ENCODE measurements around the gene TPST1.

TPST1 gene

GRCh38 chr7:66237906-66238772, 33.0 kb downstream of the TPST1 start:
- no peak for DNase-seq (ENCODE audit: low read depth in 1 of 2, low spot score in 1 of 2)

GRCh38 chr7:66238773-66239466, 33.8 kb downstream of the TPST1 start:
- no peak for DNase-seq (ENCODE audit: low read depth in 1 of 2, low spot score in 1 of 2)

- DNase-seq (ENCODE audit: low read depth in 1 of 2, low spot score in 1 of 2), result no peak
Measured at GRCh38 chr7:66239467-66239856, 34.3 kb downstream of the TPST1 start.

- DNase-seq (ENCODE audit: low read depth in 1 of 2, low spot score in 1 of 2), result no peak
Measured at GRCh38 chr7:66245008-66245407, 39.9 kb downstream of the TPST1 start.

DNA sequence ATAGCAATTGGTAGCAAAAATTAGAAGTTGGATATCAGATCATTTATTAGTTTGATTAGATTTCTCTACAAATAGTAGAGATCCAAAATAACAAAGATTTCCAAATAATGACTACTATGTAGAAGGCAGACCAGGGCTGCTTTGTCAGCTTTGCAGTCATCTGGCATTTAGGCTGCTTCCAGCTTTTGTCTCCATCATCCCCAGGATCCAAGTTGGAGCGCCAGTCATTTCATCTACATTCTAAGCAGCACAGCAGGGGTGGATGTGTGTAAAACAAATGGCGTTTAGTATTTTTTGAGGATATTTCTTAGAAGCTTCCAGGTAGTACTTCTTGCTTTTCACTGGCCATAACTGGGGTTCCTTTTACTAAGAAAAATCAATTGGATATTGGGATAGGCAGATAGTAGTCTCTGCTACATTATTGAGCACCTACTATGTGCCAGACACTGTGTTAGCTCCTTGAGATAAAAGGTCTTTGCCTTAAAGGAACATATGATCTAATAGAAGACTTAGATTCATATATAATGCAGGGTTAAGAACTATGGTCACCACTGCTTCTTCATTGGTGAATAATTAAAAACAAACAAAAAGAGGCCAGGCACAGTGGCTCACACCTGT, 41.5 kb downstream of the TPST1 start:
- no peak for DNase-seq (ENCODE audit: low read depth in 1 of 2, low spot score in 1 of 2)

DNA sequence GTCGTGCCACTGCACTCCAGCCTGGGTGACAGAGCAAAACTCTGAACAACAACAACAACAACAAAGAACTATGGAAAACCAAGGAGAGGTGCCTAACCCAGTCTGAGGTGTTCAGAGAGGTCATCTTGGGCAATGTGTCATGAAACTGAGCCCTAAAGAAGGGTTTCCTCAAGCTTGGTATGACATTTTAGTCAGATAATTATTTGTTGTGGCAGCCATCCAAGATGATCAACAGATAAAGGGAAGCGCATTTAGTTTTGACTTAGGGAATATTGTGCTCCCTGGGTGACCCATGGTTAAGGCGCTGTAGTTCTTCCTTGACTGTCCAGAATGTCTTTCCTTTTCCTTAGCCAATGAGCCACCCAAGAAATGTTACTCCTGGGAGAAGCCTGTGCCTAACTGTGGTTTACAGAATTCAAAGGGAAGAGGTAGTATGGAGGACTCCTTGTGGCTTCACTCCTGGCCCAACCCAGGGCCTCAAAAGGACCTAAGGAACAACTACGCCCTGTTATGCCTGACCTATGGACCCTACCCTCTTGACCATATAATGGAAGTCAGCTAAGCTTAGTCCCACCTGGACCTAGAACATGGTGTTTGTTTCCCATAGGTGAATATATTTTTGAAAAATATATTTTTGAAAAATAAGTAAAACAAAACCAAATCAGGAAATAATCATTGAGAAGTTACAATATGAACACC, 42.4 kb downstream of the TPST1 start:
- no peak for DNase-seq (ENCODE audit: low read depth in 1 of 2, low spot score in 1 of 2)

GRCh38 chr7:66250711-66251110, 45.6 kb downstream of the TPST1 start:
- no peak for DNase-seq (ENCODE audit: low read depth in 1 of 2, low spot score in 1 of 2)

DNA sequence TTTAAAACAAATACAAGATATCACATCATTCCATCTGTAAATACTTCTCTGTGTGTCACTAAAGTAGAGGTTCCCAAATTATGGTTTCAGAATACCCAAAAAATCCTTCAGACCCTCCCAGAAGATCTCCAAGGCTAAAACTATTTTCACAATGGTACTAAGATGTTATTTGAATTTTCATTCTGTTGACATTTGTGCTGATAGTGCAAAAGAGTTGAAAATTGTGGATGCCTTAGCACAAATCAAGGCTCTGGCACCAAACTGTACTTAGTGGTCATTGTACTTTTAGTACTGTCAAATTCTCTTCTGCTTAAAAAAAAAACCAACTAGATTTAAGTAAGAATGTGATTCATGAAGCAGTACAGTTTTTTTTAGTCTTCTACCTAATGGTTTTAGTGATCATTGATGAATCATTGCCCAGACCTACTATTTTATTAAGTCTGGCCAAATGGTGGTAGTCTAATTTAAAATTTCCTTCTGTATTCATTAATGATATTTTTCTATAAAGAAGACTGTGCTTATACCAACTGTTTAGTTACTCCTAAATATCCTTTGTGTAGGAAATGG, 50.5 kb downstream of the TPST1 start:
- no peak for DNase-seq (ENCODE audit: low read depth in 1 of 2, low spot score in 1 of 2)

DNA sequence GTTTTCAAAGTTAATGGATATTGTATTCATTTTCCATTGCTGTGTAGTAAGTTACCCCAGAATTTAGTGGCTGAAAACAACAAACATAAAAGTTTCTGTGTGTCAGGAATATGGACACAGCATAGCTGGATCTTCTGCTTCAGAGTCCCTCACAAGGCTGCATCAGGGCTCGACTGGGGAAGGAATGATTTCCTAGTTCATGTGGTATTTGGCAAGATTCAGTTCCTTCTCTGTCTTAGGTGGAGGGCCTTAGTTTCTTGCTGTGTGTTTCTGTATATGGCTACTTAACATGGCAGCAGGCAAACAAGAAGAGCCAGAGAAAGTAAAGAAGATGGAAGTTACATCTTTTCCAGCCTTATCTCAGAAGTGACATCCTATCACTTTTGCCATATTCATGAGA, 51.1 kb downstream of the TPST1 start:
- DNase-seq (ENCODE audit: low read depth in 1 of 2, low spot score in 1 of 2), result no peak

DNA sequence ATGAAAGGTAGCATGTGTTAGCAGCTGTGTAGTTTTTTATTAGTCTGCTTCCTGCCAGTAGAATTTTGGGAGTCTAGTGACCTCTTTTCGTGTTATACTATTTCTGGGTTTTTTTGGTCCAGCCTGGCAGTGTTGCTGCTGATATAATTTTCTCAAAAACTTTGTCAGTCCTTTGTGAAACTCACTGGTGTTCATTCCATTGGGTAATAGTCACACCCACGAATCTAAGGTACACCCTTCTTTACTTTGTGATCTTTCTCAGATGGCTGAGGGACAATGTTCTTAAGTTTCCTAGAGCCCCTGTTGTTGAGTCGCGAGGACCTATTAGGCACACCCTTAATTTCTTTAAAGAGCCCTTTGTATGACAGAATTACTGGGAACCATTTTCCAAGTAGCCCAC, 52.3 kb downstream of the TPST1 start:
- no peak for DNase-seq (ENCODE audit: low read depth in 1 of 2, low spot score in 1 of 2)

DNA sequence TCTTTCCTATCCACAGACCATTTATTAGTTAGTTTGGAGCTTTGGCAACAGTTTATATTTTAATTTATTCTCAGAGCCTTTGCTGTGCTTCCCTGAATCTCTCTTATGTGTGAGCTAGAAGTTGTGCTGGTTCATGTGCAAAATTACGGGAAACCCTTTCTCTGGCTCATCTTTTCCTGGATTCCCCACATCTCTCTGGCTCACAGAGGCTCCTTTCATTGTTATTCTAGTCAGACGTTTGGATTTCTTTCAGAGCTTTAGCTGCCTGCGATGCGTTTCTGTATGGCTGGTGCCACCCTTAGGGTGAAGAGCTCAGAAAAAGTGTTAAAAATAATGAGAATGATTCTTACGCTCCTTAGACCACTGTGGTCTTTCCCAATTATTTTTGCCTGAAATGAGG, 53.3 kb downstream of the TPST1 start:
- DNase-seq (ENCODE audit: low read depth in 1 of 2, low spot score in 1 of 2), result no peak

- no peak for DNase-seq (ENCODE audit: low read depth in 1 of 2, low spot score in 1 of 2)
Measured at GRCh38 chr7:66261941-66262340, 56.8 kb downstream of the TPST1 start.

- DNase-seq (ENCODE audit: low read depth in 1 of 2, low spot score in 1 of 2), result no peak
Measured at GRCh38 chr7:66263936-66264335, 58.8 kb downstream of the TPST1 start.

- no peak for DNase-seq (ENCODE audit: low read depth in 1 of 2, low spot score in 1 of 2)
Measured at GRCh38 chr7:66265566-66265965, 60.4 kb downstream of the TPST1 start.

GRCh38 chr7:66267249-66267648, 62.1 kb downstream of the TPST1 start:
- no peak for DNase-seq (ENCODE audit: low read depth in 1 of 2, low spot score in 1 of 2)

GRCh38 chr7:66269978-66270377, 64.8 kb downstream of the TPST1 start:
- DNase-seq (ENCODE audit: low read depth in 1 of 2, low spot score in 1 of 2), result no peak

- DNase-seq (ENCODE audit: low read depth in 1 of 2, low spot score in 1 of 2), result no peak
Measured at GRCh38 chr7:66272321-66272720, 67.2 kb downstream of the TPST1 start.

- DNase-seq (ENCODE audit: low read depth in 1 of 2, low spot score in 1 of 2), result no peak
Measured at GRCh38 chr7:66276363-66276762, 71.2 kb downstream of the TPST1 start.

GRCh38 chr7:66277492-66277891, 72.4 kb downstream of the TPST1 start:
- DNase-seq (ENCODE audit: low read depth in 1 of 2, low spot score in 1 of 2), result no peak

- no peak for DNase-seq (ENCODE audit: low read depth in 1 of 2, low spot score in 1 of 2)
Measured at GRCh38 chr7:66279912-66280311, 74.8 kb downstream of the TPST1 start.

Measured in activated CD4-positive, alpha-beta T cell treated with anti-CD3 and anti-CD28 coated beads, Interleukin-2, amount 50 U/mL, for 24 hours (primary cell).